IMR-90 (cell line): ENCODE data around the gene CDC45. TPM values are rescaled to one million over a fixed set of nuclear protein-coding genes. Genes with fewer than 3 reads are reported as not detected.
A peak's percentile ranks its signal among the peaks of the same experiment; 100 is the strongest.

Experiments used
- ATAC-seq: fragments of 200-7000 bp; cut with Tn5 transposase; 2 replicates; pipeline ENCODE4 v1.9.1; 2020; ENCODE audit warnings: low read depth, mild to moderate bottlenecking, moderate library complexity
- BruUV-seq: library from RNA; stranded (reverse); fragments of 400-500 nt; replicated peaks from 2 replicates; lab custom pipeline; 2021; lab: Mats Ljungman, UMichigan
- CTCF ChIA-PET: fragments of 300-600 bp; formaldehyde crosslinking; extraction: SDS; loops from one replicate; lab custom pipeline; 2021; ENCODE audit warnings: antibody characterized with exemption; lab: Yijun Ruan, JAX
- POLR2A ChIA-PET: fragments of 300-600 bp; sonication (Branson Sonifier 250); formaldehyde crosslinking; loops from one replicate; lab custom pipeline; 2022; ENCODE audit warnings: antibody characterized with exemption; ENCODE audit not compliant: unreplicated experiment; lab: Charles Lee
- DNase-seq: peaks from one replicate; pipeline ENCODE4 v3.0.0; 2013
- H2AFZ ChIP-seq: replicated peaks from 2 replicates; pipeline ENCODE3; 2013; ENCODE audit warnings: low read length, mild to moderate bottlenecking; ENCODE audit not compliant: poor library complexity
- H2AK5ac ChIP-seq: 2 replicates; pipeline ENCODE4 v1.6.1; 2013; ENCODE audit warnings: low read depth, low read length, inconsistent platforms
- H2AK9ac ChIP-seq: replicated peaks from 2 replicates; pipeline ENCODE3; 2013; ENCODE audit warnings: mild to moderate bottlenecking, low read depth, low read length, moderate library complexity; ENCODE audit not compliant: poor library complexity
- H2BK120ac ChIP-seq: 2 replicates; pipeline ENCODE4 v1.6.1; 2013; ENCODE audit warnings: low read depth, low read length, inconsistent platforms
- H2BK15ac ChIP-seq: 3 replicates; pipeline ENCODE4 v1.6.1; 2013; ENCODE audit warnings: low read depth, low read length, inconsistent platforms
- H2BK20ac ChIP-seq: 2 replicates; pipeline ENCODE4 v1.6.1; 2013; ENCODE audit warnings: low read depth, mild to moderate bottlenecking, inconsistent platforms, low read length, moderate library complexity
- H2BK5ac ChIP-seq: 2 replicates; pipeline ENCODE4 v1.6.1; 2013; ENCODE audit warnings: mild to moderate bottlenecking, low read depth, low read length, inconsistent platforms; ENCODE audit not compliant: poor library complexity, severe bottlenecking
- H3K14ac ChIP-seq: replicated peaks from 2 replicates; pipeline ENCODE4 v1.6.1; 2013; ENCODE audit warnings: low read depth, low read length, inconsistent platforms
- H3K18ac ChIP-seq: 2 replicates; pipeline ENCODE4 v1.6.1; 2013; ENCODE audit warnings: low read depth, low read length, control low read depth
- H3K23ac ChIP-seq: 2 replicates; pipeline ENCODE4 v1.6.1; 2013; ENCODE audit warnings: low read depth, low read length, inconsistent platforms
- H3K27ac ChIP-seq: 2 replicates; pipeline ENCODE4 v1.5.1; 2013; ENCODE audit warnings: mild to moderate bottlenecking, control low read depth, low read length; ENCODE audit not compliant: insufficient read depth
- H3K27me3 ChIP-seq: 2 replicates; pipeline ENCODE4 v1.6.1; 2013; ENCODE audit warnings: low read length; ENCODE audit not compliant: control insufficient read depth, insufficient read depth
- H3K36me3 ChIP-seq: 2 replicates; pipeline ENCODE4 v1.6.1; 2013; ENCODE audit warnings: low read length, mixed read lengths; ENCODE audit not compliant: control insufficient read depth, insufficient read depth
- H3K4ac ChIP-seq: 2 replicates; pipeline ENCODE4 v1.6.1; 2013; ENCODE audit warnings: low read depth, low read length, inconsistent platforms
- H3K4me1 ChIP-seq: 2 replicates; pipeline ENCODE4 v1.6.1; 2013; ENCODE audit warnings: low read length, mixed read lengths; ENCODE audit not compliant: control insufficient read depth, insufficient read depth
- H3K4me2 ChIP-seq: 2 replicates; pipeline ENCODE4 v1.6.1; 2013; ENCODE audit warnings: low read depth, mild to moderate bottlenecking, control low read depth, low read length, moderate library complexity
- H3K4me3 ChIP-seq: 2 replicates; pipeline ENCODE4 v1.5.1; 2013; ENCODE audit warnings: low read depth, mild to moderate bottlenecking, control low read depth, low read length, moderate library complexity; ENCODE audit not compliant: insufficient read depth
- H3K56ac ChIP-seq: 2 replicates; pipeline ENCODE4 v1.6.1; 2013; ENCODE audit warnings: low read length, inconsistent platforms; ENCODE audit not compliant: insufficient read depth; ENCODE audit errors: extremely low read depth
- H3K79me1 ChIP-seq, 2 experiments: 2 replicates each; pipeline ENCODE4 v1.6.1; 2013; ENCODE audit warnings: low read length in 2 of 2, inconsistent platforms in 1 of 2, low read depth in 1 of 2
- H3K9ac ChIP-seq: 2 replicates; pipeline ENCODE4 v1.6.1; 2013; ENCODE audit warnings: low read depth, low read length, control low read depth
- H3K9me1 ChIP-seq: 2 replicates; pipeline ENCODE4 v1.6.1; 2013; ENCODE audit warnings: low read length, inconsistent platforms; ENCODE audit not compliant: insufficient read depth
- H3K9me3 ChIP-seq: 2 replicates; pipeline ENCODE4 v1.6.1; 2013; ENCODE audit warnings: low read length; ENCODE audit not compliant: control insufficient read depth, insufficient read depth
- H4K20me1 ChIP-seq: 2 replicates; pipeline ENCODE4 v1.6.1; 2013; ENCODE audit warnings: low read length, inconsistent platforms; ENCODE audit not compliant: insufficient read depth
- H4K5ac ChIP-seq: 2 replicates; pipeline ENCODE4 v1.6.1; 2013; ENCODE audit warnings: mild to moderate bottlenecking, low read depth, low read length, control low read depth
- H4K8ac ChIP-seq, 2 experiments: 2 replicates each; pipeline ENCODE4 v1.6.1; 2013; ENCODE audit warnings: low read depth in 2 of 2, low read length in 2 of 2, control low read depth in 1 of 2, inconsistent platforms in 1 of 2
- H4K91ac ChIP-seq: 2 replicates; pipeline ENCODE4 v1.6.1; 2013; ENCODE audit warnings: low read depth, low read length, inconsistent platforms; ENCODE audit not compliant: insufficient read depth
- BHLHE40 ChIP-seq: fragments of 150-350 bp; IDR thresholded peaks from 2 replicates; pipeline ENCODE4 v1.6.1; 2016; ENCODE audit warnings: mild to moderate bottlenecking, low read depth, low read length
- CEBPB ChIP-seq: IDR thresholded peaks from 2 replicates; pipeline ENCODE4 v1.6.1; 2012; ENCODE audit warnings: low read depth, low read length, improper control_type of control experiment
- CHD1 ChIP-seq: IDR thresholded peaks from 2 replicates; pipeline ENCODE4 v1.6.1; 2012; ENCODE audit warnings: low read depth, low read length, improper control_type of control experiment
- MAFK ChIP-seq: IDR thresholded peaks from 2 replicates; pipeline ENCODE4 v1.6.1; 2012; ENCODE audit warnings: low read depth, low read length, improper control_type of control experiment
- MAZ ChIP-seq: IDR thresholded peaks from 2 replicates; pipeline ENCODE4 v1.6.1; 2012; ENCODE audit warnings: low read depth, mild to moderate bottlenecking, low read length, improper control_type of control experiment, moderate library complexity, borderline replicate concordance
- RFX5 ChIP-seq: IDR thresholded peaks from 2 replicates; pipeline ENCODE4 v1.8.0; 2012; ENCODE audit warnings: low read depth, mild to moderate bottlenecking, low read length, moderate library complexity
- SMC3 ChIP-seq: fragments of 150-350 bp; IDR thresholded peaks from 2 replicates; pipeline ENCODE4 v1.6.1; 2016; ENCODE audit warnings: low read depth, mild to moderate bottlenecking, antibody characterized with exemption, low read length, moderate library complexity
- WGBS, 2 experiments: methylation state at CpG; one replicate each; pipeline versions ENCODE4 v1.1.5 to v1.1.7; 2013; ENCODE audit warnings: missing lambda C conversion rate in 2 of 2; ENCODE audit not compliant: insufficient read length in 1 of 2; ENCODE audit errors: extremely low coverage in 2 of 2; 5-methylcytosine and 5-hydroxymethylcytosine counted together
- dilution Hi-C: fragments of 300-500 bp; cut with HindIII; formaldehyde crosslinking; loops from one replicate; pipeline ENCODE4 v1.14.3; 2018; ENCODE audit warnings: low sequenced_read_pairs; ENCODE audit not compliant: unreplicated experiment
- in situ Hi-C: fragments of 300-500 bp; cut with MboI; formaldehyde crosslinking; loops from 3 replicates; pipeline ENCODE4 v1.14.3; 2019; ENCODE audit warnings: low sequenced_read_pairs, inconsistent platforms, mixed read lengths
- intact Hi-C: fragments of 100-400 bp; cut with micrococcal nuclease; formaldehyde crosslinking; loops from 2 replicates; pipeline ENCODE4 v1.10.0; 2022
- polyA plus RNA-seq, 3 experiments: library from polyadenylated mRNA; depleted of rRNA; stranded (reverse); fragments of >200 nt; gene quantifications; 2 replicates each; pipeline ENCODE4 v1.2.3, GENCODE V29; 2012; ENCODE audit warnings: low replicate concordance in 1 of 3
- total RNA-seq: library from RNA; depleted of rRNA; stranded (reverse); fragments of >200 nt; gene quantifications from 2 replicates; pipeline ENCODE4 v1.2.3, GENCODE V29; 2012
- TF ChIP-seq, protein P1 (sequence below): conservative IDR thresholded peaks from 2 replicates; pipeline ENCODE4 v1.5.1; 2012; ENCODE audit warnings: mild to moderate bottlenecking, low read depth, low read length, improper control_type of control experiment
- TF ChIP-seq, protein P2 (sequence below): fragments of 150-350 bp; IDR thresholded peaks from 2 replicates; pipeline ENCODE4 v1.6.1; 2017; ENCODE audit warnings: mild to moderate bottlenecking, antibody characterized with exemption, low read length, low read depth

CDC45 gene
- total and polyA plus RNA-seq, 2 of the 4 experiments (the other 2 are of a cell fraction), result 22.7 to 44.6 TPM

DNA sequence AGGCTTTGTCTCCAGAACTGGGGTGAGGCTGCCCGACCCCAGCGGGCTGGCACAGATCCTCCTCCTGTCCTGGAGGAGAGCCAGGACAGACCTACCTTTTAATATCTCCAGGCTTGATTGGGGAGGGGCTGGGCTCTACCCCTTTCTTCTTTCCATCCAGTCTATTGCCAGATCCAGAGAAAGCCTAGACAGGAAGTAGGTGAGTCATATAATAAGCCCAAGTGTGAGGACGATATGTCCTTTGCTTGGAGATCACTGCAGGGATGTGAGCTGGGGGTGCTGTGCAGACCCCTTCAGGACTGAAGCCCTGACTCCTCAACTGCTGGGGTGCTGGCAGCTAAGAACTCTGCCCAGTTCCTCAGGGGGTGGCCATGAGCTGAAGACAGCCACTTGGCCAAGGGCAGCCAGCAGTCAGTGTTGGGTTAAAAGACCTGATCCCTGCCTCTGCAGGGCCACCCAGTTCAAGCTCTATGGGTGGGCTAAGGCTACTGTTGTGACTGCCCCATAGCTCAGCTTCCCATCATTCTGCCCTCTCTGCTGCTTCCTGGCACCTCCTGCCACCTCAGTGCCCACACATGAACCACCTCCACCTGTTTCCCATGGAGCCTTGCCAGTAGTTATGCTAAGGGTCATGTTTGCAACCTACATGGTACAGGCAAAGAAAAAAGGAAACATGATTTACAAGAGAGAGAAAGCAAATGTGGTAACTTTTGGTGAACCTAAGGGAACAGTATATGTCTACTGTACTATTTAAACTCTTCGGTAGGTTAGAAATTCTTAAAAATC lies 23.9 kb upstream of the CDC45 start:
- H3K36me3 ChIP-seq, result peaks cover 57% of the 10 kb centered on the region
- in situ Hi-C loops, result no loop called here

More for the DNA sequence above, 23.9 kb upstream of the CDC45 start:
- Histone ChIP-seq H3K27ac (no peak overlapping the region), H2AK5ac (peak overlapping the region; percentile 2; the same call in 1 of the 2 replicates), H4K20me1 (peaks cover 4% of the 10 kb centered on the region), H3K9ac (no peak overlapping the region), H2AK9ac (peak overlapping the region; percentile 35), H2BK15ac (no peak overlapping the region), H3K79me1 (peaks cover 6 to 19% of the 10 kb centered on the region in 2 experiments; a peak in 2 of 4 replicates), H2AFZ (no peak overlapping the region), H3K18ac (no peak overlapping the region), H3K56ac (no peak overlapping the region), H3K14ac (no peak overlapping the region), H3K9me1 (peaks cover 10% of the 10 kb centered on the region), H3K4me3 (no peak overlapping the region), H2BK20ac (no peak overlapping the region), H2BK120ac (no peak overlapping the region), H3K9me3 (no peaks in the 10 kb centered on the region), H4K5ac (no peak overlapping the region), H3K4me2 (no peak overlapping the region), H2BK5ac (no peak overlapping the region), H3K4ac (no peak overlapping the region), H4K8ac (no peak overlapping the region), H3K4me1 (peaks cover 4% of the 10 kb centered on the region; the same call in 1 of the 2 replicates), H3K27me3 (no peaks in the 10 kb centered on the region), H4K91ac (no peak overlapping the region), H3K23ac (no peak overlapping the region)
- DNase-seq, result peak; percentile 15
- ChIA-PET POLR2A (no interaction called here), CTCF (no interaction called here)
- dilution Hi-C loops, result no loop called here
- intact Hi-C loops, result no loop called here
- TF ChIP-seq BHLHE40, result no peak
- no peak for TF ChIP-seq MAFK
- TF ChIP-seq MAZ, result no peak
- TF ChIP-seq SMC3, result no peak
- TF ChIP-seq, protein P1, sequence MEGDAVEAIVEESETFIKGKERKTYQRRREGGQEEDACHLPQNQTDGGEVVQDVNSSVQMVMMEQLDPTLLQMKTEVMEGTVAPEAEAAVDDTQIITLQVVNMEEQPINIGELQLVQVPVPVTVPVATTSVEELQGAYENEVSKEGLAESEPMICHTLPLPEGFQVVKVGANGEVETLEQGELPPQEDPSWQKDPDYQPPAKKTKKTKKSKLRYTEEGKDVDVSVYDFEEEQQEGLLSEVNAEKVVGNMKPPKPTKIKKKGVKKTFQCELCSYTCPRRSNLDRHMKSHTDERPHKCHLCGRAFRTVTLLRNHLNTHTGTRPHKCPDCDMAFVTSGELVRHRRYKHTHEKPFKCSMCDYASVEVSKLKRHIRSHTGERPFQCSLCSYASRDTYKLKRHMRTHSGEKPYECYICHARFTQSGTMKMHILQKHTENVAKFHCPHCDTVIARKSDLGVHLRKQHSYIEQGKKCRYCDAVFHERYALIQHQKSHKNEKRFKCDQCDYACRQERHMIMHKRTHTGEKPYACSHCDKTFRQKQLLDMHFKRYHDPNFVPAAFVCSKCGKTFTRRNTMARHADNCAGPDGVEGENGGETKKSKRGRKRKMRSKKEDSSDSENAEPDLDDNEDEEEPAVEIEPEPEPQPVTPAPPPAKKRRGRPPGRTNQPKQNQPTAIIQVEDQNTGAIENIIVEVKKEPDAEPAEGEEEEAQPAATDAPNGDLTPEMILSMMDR, result no peak
- TF ChIP-seq CEBPB, result no peak
- no peak for TF ChIP-seq RFX5
- TF ChIP-seq CHD1, result no peak
- TF ChIP-seq, protein P2, sequence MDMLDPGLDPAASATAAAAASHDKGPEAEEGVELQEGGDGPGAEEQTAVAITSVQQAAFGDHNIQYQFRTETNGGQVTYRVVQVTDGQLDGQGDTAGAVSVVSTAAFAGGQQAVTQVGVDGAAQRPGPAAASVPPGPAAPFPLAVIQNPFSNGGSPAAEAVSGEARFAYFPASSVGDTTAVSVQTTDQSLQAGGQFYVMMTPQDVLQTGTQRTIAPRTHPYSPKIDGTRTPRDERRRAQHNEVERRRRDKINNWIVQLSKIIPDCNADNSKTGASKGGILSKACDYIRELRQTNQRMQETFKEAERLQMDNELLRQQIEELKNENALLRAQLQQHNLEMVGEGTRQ, result no peak
- peak; percentile 60 for ATAC-seq
- no CpG with 5 or more reads among the region's 4 CpGs for WGBS, 2 experiments
- BruUV-seq, result no TSS peak
